GM12892 (cell line): ENCODE results near the gene PDE4A.

Experiments used
- DNase-seq: peaks from one replicate; pipeline ENCODE4 v3.0.0; 2011; ENCODE audit not compliant: insufficient read length
- FAIRE-seq: peaks from 2 replicates; lab custom pipeline; 2011; peaks lifted over from hg19 to GRCh38; lab: Jason Lieb, UNC
- POLR2A ChIP-seq: IDR thresholded peaks from 2 replicates; pipeline ENCODE4 v1.6.1; 2011; ENCODE audit warnings: low read depth, low read length, control low read depth
- POLR2AphosphoS5 ChIP-seq: IDR thresholded peaks from 2 replicates; pipeline ENCODE4 v1.6.1; 2011; ENCODE audit warnings: low read depth, low read length, control low read depth
- TAF1 ChIP-seq: IDR thresholded peaks from 2 replicates; pipeline ENCODE4 v1.6.1; 2011; ENCODE audit warnings: low read depth, mild to moderate bottlenecking, control low read depth, low read length, borderline replicate concordance

PDE4A gene

GRCh38 chr19:10419646-10420443 lies 493 bp upstream of the PDE4A start:
- FAIRE-seq (no peak), DNase-seq (no peak)
- TF ChIP-seq POLR2A (no peak), POLR2AphosphoS5 (no peak), TAF1 (no peak)

DNA sequence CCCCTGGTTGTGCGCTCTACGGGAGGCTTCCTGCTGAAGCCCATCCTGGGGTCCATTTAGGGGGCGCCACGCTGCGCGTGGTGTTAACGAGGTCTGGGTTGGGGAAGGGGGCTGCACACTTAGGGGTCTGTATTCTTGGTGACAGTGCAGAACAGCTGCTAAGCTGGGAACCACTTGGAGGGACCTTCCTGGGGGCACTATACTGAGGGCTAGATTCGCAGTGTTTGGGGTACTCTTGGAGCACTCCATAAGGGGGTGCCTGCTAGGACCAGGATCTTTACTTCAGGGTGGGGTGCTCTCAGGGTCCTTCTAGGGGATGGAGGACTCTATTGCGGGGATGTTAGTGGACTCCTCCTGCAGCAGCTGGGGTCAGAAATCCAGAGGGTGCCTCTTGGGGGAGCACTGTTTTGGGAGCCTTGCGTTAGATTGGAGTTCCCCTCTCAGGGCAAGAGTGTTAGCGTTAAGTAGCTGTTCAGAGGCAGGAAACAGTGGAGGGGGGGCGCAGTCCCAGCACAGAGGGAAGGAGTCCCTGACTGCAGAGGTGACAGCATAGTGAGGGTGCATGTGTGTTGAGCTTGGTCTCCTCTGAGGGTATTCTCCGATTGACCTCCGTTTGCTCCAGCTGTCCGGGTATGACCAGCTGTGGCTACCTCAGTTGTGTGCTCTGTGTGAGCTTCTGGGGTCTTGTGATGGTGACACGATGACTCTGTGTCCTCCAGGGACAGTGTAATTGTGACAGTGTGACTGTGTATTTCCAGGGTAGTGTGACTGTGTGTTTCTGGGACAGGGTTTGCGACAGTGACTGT lies 1.1 kb downstream of the PDE4A start:
- no peak for TF ChIP-seq POLR2AphosphoS5
- no peak for TF ChIP-seq POLR2A
- no peak for TF ChIP-seq TAF1
- no peak for DNase-seq
- FAIRE-seq = no peak

DNA sequence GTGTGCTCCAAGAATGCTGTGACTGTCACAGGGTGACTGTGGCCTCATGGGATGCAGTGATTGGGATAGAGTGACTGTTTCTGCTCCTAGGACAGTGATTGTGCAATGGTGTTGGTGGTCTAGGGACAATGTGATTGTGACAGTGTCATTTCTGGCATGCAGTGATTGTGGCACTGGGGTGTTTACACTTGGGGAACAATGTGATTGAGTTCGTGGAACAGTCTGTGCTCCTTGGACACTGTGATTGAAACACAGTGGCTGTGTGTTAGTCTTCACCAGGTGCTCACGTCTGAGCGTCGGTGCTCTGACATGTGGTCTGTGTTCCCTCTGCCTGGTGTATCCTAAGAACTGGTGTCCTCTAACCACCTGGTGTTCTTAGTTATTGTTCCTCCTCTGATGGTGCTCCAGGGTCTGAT lies 1.7 kb downstream of the PDE4A start:
- DNase-seq (no peak), FAIRE-seq (no peak)
- TF ChIP-seq TAF1 (no peak), POLR2AphosphoS5 (no peak)

- FAIRE-seq = no peak
- TF ChIP-seq POLR2A (no peak), TAF1 (no peak)
- DNase-seq = no peak
Observed at GRCh38 chr19:10422846-10423245, 2.5 kb downstream of the PDE4A start.

- DNase-seq (peak; percentile 78), FAIRE-seq (no peak)
- no peak for TF ChIP-seq POLR2A
- TF ChIP-seq POLR2AphosphoS5 = no peak
- no peak for TF ChIP-seq TAF1
Observed at GRCh38 chr19:10424011-10424637, 3.8 kb downstream of the PDE4A start.

DNA sequence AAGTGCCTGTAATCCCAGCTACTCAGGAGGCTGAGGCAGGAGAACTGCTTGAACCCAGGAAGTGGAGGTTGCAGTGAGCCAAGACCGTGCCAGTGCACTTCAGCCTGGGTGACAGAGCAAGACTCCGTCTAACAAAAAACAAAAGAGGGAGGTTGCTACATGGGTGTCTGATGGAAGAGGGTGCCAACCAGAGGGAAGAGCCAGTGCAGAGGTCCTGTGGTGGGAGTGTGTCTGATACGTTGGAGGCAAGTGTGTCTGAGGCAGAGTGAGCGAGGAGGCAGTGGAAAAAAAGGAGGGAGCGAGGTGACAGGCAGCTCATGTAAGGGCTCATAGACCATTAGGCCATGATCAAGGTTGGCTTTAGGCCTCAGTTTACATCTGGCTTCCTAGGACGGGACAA lies 6.8 kb downstream of the PDE4A start:
- no peak for DNase-seq
- no peak for FAIRE-seq
- TF ChIP-seq POLR2A (no peak), TAF1 (no peak), POLR2AphosphoS5 (no peak)

- FAIRE-seq (no peak), DNase-seq (no peak)
- no peak for TF ChIP-seq TAF1
- TF ChIP-seq POLR2A = no peak
- TF ChIP-seq POLR2AphosphoS5 = no peak
Observed at GRCh38 chr19:10428996-10429381, 8.7 kb downstream of the PDE4A start.

DNA sequence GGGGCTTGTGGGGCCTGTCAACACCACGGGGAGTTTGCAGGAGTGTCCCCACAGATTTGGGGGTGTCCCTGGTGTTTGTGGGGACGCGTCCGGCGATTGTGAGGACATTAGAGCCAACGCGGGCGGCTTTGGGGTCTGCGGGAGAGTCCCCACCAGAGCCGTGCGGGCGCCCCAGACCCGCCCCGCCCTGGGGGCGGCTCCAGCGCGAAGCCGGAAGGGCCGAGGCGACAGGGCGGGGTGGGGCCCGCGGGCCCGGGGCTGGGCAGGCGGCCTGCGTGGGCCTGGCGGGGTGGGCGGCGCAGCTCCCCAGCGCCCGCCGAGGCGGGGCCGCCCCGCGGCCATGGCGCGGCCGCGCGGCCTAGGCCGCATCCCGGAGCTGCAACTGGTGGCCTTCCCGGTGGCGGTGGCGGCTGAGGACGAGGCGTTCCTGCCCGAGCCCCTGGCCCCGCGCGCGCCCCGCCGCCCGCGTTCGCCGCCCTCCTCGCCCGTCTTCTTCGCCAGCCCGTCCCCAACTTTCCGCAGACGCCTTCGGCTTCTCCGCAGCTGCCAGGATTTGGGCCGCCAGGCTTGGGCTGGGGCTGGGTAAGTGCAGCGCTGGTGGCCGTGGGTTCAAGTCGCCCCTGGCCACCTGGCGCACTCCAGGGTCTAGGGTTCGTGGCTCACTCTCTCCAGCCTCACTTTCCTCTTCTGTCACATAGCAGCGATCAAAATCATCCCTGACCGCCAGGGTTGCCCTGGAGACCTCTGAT lies 10.3 kb downstream of the PDE4A start:
- TF ChIP-seq POLR2A = no peak; the same call in 1 of the 2 replicates
- TF ChIP-seq POLR2AphosphoS5 = no peak
- no peak for TF ChIP-seq TAF1
- DNase-seq (no peak), FAIRE-seq (peak; percentile 64)

- peak; percentile 83 for FAIRE-seq
- TF ChIP-seq POLR2AphosphoS5 (no peak), POLR2A (no peak), TAF1 (no peak)
- DNase-seq = no peak
Observed at GRCh38 chr19:10431254-10431942, 11.1 kb downstream of the PDE4A start.

GRCh38 chr19:10431943-10432735 lies 11.8 kb downstream of the PDE4A start:
- FAIRE-seq (no peak), DNase-seq (no peak)
- TF ChIP-seq POLR2A (no peak), TAF1 (no peak), POLR2AphosphoS5 (no peak)
